Keratinocyte (primary cell): ENCODE data around the gene DNAH3.

Source experiments
- EZH2 ChIP-seq: IDR thresholded peaks from one replicate; pipeline ENCODE4 v1.6.1; 2012; ENCODE audit warnings: inconsistent platforms, mild to moderate bottlenecking, low read length, moderate library complexity
- TF ChIP-seq, protein P1 (sequence below), 3 experiments: IDR thresholded peaks in 1 of 3; conservative IDR thresholded peaks in 1 of 3; optimal IDR thresholded peaks in 1 of 3; 2 replicates in 2 of 3; 3 replicates in 1 of 3; pipeline versions ENCODE3 to v1.5.1; 2011; ENCODE audit warnings: low read length in 3 of 3, mild to moderate bottlenecking in 3 of 3, moderate library complexity in 2 of 3, control low read depth in 1 of 3, inconsistent platforms in 1 of 3; ENCODE audit not compliant: insufficient read depth in 2 of 3; ENCODE audit errors: extremely low read depth in 1 of 3

GRCh38 chr16:21189311-21189710 is 38.7 kb upstream of the DNAH3 start:
- TF ChIP-seq, protein P1, sequence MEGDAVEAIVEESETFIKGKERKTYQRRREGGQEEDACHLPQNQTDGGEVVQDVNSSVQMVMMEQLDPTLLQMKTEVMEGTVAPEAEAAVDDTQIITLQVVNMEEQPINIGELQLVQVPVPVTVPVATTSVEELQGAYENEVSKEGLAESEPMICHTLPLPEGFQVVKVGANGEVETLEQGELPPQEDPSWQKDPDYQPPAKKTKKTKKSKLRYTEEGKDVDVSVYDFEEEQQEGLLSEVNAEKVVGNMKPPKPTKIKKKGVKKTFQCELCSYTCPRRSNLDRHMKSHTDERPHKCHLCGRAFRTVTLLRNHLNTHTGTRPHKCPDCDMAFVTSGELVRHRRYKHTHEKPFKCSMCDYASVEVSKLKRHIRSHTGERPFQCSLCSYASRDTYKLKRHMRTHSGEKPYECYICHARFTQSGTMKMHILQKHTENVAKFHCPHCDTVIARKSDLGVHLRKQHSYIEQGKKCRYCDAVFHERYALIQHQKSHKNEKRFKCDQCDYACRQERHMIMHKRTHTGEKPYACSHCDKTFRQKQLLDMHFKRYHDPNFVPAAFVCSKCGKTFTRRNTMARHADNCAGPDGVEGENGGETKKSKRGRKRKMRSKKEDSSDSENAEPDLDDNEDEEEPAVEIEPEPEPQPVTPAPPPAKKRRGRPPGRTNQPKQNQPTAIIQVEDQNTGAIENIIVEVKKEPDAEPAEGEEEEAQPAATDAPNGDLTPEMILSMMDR (optimal IDR thresholded peaks at IDR 0.05 in 1 of 3, IDR thresholded peaks at IDR 0.05 in 1 of 3, conservative IDR thresholded peaks at IDR 0.05 in 1 of 3; ENCODE audit: extremely low read depth in 1 of 3, insufficient read depth in 2 of 3, low read length in 3 of 3) = no peak
- no peak for TF ChIP-seq EZH2
